Keratinocyte (primary cell): ENCODE data around the gene CHI3L2. TPM values are rescaled to one million over a fixed set of nuclear protein-coding genes. Genes with fewer than 3 reads are reported as not detected.

Experiments
- DNase-seq: peaks from one replicate; pipeline ENCODE4 v3.0.0-alpha.2; 2011; ENCODE audit warnings: low read depth, missing footprints, low spot score
- FAIRE-seq: peaks from 2 replicates; lab custom pipeline; 2011; peaks lifted over from hg19 to GRCh38; lab: Jason Lieb, UNC
- H2AFZ ChIP-seq: 2 replicates; pipeline ENCODE4 v1.6.0; 2012; ENCODE audit warnings: low read length, control low read depth, inconsistent platforms; ENCODE audit not compliant: control insufficient read depth
- H3K27ac ChIP-seq: 2 replicates; pipeline ENCODE4 v1.5.1; 2011; ENCODE audit warnings: low read length; ENCODE audit not compliant: control insufficient read depth, insufficient read depth
- H3K27me3 ChIP-seq: 3 replicates; pipeline ENCODE4 v1.6.0; 2011; ENCODE audit warnings: low read length; ENCODE audit not compliant: control insufficient read depth, insufficient read depth; ENCODE audit errors: extremely low read depth
- H3K36me3 ChIP-seq, 2 experiments: 2 replicates in 1 of 2; 3 replicates in 1 of 2; pipeline ENCODE4 v1.5.1; 2011; ENCODE audit warnings: low read length in 2 of 2, mild to moderate bottlenecking in 1 of 2; ENCODE audit not compliant: control insufficient read depth in 2 of 2, insufficient read depth in 2 of 2; ENCODE audit errors: extremely low read depth in 1 of 2
- H3K4me1 ChIP-seq: 3 replicates; pipeline ENCODE4 v1.5.1; 2011; ENCODE audit warnings: low read length; ENCODE audit not compliant: control insufficient read depth, insufficient read depth; ENCODE audit errors: extremely low read depth
- H3K4me2 ChIP-seq: 3 replicates; pipeline ENCODE4 v1.6.0; 2011; ENCODE audit warnings: low read depth, low read length; ENCODE audit not compliant: control insufficient read depth, insufficient read depth; ENCODE audit errors: extremely low read depth
- H3K4me3 ChIP-seq, 3 experiments: fragments of 200-600 bp in 1 of 3; sonication (generic) in 1 of 3; 2 replicates in 2 of 3; 3 replicates in 1 of 3; pipeline ENCODE4 v1.5.1; 2011 to 2016; ENCODE audit warnings: low read length in 3 of 3, mild to moderate bottlenecking in 3 of 3, control low read depth in 2 of 3, inconsistent platforms in 1 of 3, low read depth in 1 of 3, mixed read lengths in 1 of 3, mixed run types in 1 of 3, moderate library complexity in 1 of 3; ENCODE audit not compliant: control insufficient read depth in 2 of 3, insufficient read depth in 2 of 3; ENCODE audit errors: extremely low read depth in 1 of 3
- H3K79me2 ChIP-seq: 2 replicates; pipeline ENCODE4 v1.6.0; 2012; ENCODE audit warnings: low read length; ENCODE audit not compliant: control insufficient read depth, insufficient read depth
- H3K9ac ChIP-seq: 3 replicates; pipeline ENCODE4 v1.6.0; 2011; ENCODE audit warnings: low read length; ENCODE audit not compliant: control insufficient read depth, insufficient read depth; ENCODE audit errors: extremely low read depth
- H3K9me1 ChIP-seq: 3 replicates; pipeline ENCODE4 v1.6.0; 2011; ENCODE audit warnings: low read length; ENCODE audit not compliant: control insufficient read depth, insufficient read depth; ENCODE audit errors: extremely low read depth
- H3K9me3 ChIP-seq: 2 replicates; pipeline ENCODE4 v1.5.1; 2012; ENCODE audit warnings: low read depth, low read length; ENCODE audit not compliant: control insufficient read depth
- H4K20me1 ChIP-seq: 3 replicates; pipeline ENCODE4 v1.6.0; 2011; ENCODE audit warnings: low read length; ENCODE audit not compliant: control insufficient read depth, insufficient read depth; ENCODE audit errors: extremely low read depth
- CTCF ChIP-seq, 3 experiments: IDR thresholded peaks in 1 of 3; conservative IDR thresholded peaks in 1 of 3; optimal IDR thresholded peaks in 1 of 3; 2 replicates in 2 of 3; 3 replicates in 1 of 3; pipeline versions ENCODE3 to v1.5.1; 2011; ENCODE audit warnings: low read length in 3 of 3, mild to moderate bottlenecking in 3 of 3, moderate library complexity in 2 of 3, control low read depth in 1 of 3, inconsistent platforms in 1 of 3; ENCODE audit not compliant: insufficient read depth in 2 of 3; ENCODE audit errors: extremely low read depth in 1 of 3
- EZH2 ChIP-seq: IDR thresholded peaks from one replicate; pipeline ENCODE4 v1.6.1; 2012; ENCODE audit warnings: inconsistent platforms, mild to moderate bottlenecking, low read length, moderate library complexity
- dilution Hi-C: fragments of 300-500 bp; cut with MboI; formaldehyde crosslinking; loops from one replicate; pipeline ENCODE4 v1.7.0; 2020; ENCODE audit warnings: low sequenced_read_pairs; ENCODE audit not compliant: extremely low pct_ligation_motif_present
- polyA plus RNA-seq, 5 experiments: library from polyadenylated mRNA; depleted of rRNA in 3 of 5; stranded (reverse) in 3 of 5; stranded (forward) in 1 of 5; unstranded in 1 of 5; fragments of >200 nt; gene quantifications; 1 replicate in 1 of 5; 2 replicates in 3 of 5; 3 replicates in 1 of 5; pipeline versions ENCODE4 v1.2.1 to v1.2.3, GENCODE V29; 2011 to 2012; ENCODE audit warnings: missing spikeins in 2 of 5, low read depth in 1 of 5, low replicate concordance in 1 of 5

Gene CHI3L2
- polyA plus RNA-seq, 1 donor (not counting 4 experiments of a cell fraction or from before 2014, with no cell fraction given) = 2.5 TPM

- Histone ChIP-seq H2AFZ (no peak overlapping the region), H3K4me2 (no peak overlapping the region), H3K79me2 (no peaks in the 10 kb centered on the region), H3K27ac (no peak overlapping the region), H3K4me3 (no peak overlapping the region), H3K36me3 (peaks cover 3 to 23% of the 10 kb centered on the region in 2 experiments), H4K20me1 (no peaks in the 10 kb centered on the region), H3K4me1 (peaks cover 6% of the 10 kb centered on the region), H3K9me1 (no peaks in the 10 kb centered on the region), H3K27me3 (no peaks in the 10 kb centered on the region), H3K9me3 (no peaks in the 10 kb centered on the region), H3K9ac (no peak overlapping the region)
- DNase-seq = no peak
- no peak for TF ChIP-seq EZH2
- no peak for TF ChIP-seq CTCF (optimal IDR thresholded peaks at IDR 0.05 in 1 of 3, IDR thresholded peaks at IDR 0.05 in 1 of 3, conservative IDR thresholded peaks at IDR 0.05 in 1 of 3; ENCODE audit: extremely low read depth in 1 of 3, insufficient read depth in 2 of 3, low read length in 3 of 3)
- FAIRE-seq = no peak
- dilution Hi-C loops = no loop called here
Observed at GRCh38 chr1:111182052-111182451, 45.5 kb upstream of the CHI3L2 start.

GRCh38 chr1:111183308-111184069, 44.0 kb upstream of the CHI3L2 start:
- Histone ChIP-seq H3K27ac (peak overlapping the region; percentile 41), H3K9me3 (no peaks in the 10 kb centered on the region), H3K4me1 (peaks cover 6% of the 10 kb centered on the region), H4K20me1 (no peaks in the 10 kb centered on the region), H3K9me1 (no peaks in the 10 kb centered on the region), H3K36me3 (peaks cover 6 to 32% of the 10 kb centered on the region in 2 experiments), H3K4me2 (peak overlapping the region; percentile 11), H3K9ac (no peak overlapping the region), H3K79me2 (no peaks in the 10 kb centered on the region), H2AFZ (no peak overlapping the region), H3K4me3 (no peak overlapping the region), H3K27me3 (no peaks in the 10 kb centered on the region)
- FAIRE-seq (no peak), DNase-seq (no peak)
- TF ChIP-seq CTCF (optimal IDR thresholded peaks at IDR 0.05 in 1 of 3, IDR thresholded peaks at IDR 0.05 in 1 of 3, conservative IDR thresholded peaks at IDR 0.05 in 1 of 3; ENCODE audit: extremely low read depth in 1 of 3, insufficient read depth in 2 of 3, low read length in 3 of 3) (no peak), EZH2 (no peak)
- dilution Hi-C loops = no loop called here
